ENCODE measurements around the gene TMEM101.
"Not testable (repeated sequence)": the region's sequence is repeated elsewhere in the genome, so short reads cannot be mapped to it uniquely, and the experiment has no call there.

TMEM101 gene

GRCh38 chr17:44023545-44024270 lies 8.9 kb upstream of the TMEM101 start:
- DNase-seq = no peak

DNA sequence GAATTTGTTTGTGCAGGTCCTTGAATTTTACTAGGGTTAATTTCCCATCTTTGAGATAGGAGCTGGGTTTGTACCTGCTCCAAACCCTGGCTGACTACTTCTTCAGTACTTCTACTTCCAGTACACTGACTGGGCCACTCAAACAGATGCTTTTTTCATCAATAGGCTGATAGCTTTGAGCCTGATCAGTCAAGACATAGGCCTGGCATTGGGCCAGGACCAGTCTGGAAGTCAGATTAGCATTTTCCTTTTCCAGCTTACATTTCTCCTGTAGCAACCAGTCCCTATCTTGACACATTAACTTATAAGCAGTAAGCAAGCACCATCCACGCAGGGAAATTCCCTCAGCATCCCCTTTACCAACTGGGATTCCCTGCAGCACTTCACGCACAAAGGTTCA lies 7.5 kb upstream of the TMEM101 start:
- no peak for DNase-seq

GRCh38 chr17:44021227-44021626 lies 6.5 kb upstream of the TMEM101 start:
- not testable (repeated sequence) for DNase-seq

DNA sequence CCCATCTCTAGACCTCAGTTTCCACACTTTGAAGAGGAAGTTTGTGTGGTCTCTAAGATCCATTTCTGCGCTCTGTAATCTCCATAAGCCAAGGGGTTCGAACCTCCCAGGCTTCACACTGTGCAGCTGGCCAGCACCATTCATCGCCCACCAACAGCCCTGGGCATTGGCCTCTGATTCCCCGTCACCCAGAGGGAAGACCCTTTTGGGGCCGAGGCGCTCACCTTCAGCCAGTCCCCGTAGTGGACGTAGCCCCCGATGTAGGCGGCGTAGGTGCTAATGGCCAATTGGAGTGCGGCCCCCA lies 678 bp downstream of the TMEM101 start:
- DNase-seq = no peak

- no peak for DNase-seq
Observed at GRCh38 chr17:44012874-44013273, 1.9 kb downstream of the TMEM101 start.

DNA sequence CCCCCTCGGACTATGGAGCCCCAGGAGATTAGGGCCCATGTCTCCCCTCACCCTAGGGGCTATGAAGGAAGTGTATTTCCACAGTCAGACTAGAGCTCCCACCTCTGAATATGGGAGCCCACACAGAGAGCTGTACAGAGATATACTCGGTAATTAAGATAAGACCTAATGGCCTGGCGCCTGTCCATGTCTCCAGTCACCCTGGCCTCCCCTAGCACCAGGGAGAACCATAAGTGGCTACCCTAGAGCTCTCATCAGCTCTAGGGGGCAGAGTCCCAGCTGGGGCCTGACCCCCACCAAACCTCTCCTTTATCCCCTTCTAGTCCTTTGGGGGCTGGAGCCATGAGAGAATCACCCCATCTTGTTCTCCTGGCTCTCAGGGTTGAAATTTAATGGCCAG lies 2.4 kb downstream of the TMEM101 start:
- no peak for DNase-seq

DNA sequence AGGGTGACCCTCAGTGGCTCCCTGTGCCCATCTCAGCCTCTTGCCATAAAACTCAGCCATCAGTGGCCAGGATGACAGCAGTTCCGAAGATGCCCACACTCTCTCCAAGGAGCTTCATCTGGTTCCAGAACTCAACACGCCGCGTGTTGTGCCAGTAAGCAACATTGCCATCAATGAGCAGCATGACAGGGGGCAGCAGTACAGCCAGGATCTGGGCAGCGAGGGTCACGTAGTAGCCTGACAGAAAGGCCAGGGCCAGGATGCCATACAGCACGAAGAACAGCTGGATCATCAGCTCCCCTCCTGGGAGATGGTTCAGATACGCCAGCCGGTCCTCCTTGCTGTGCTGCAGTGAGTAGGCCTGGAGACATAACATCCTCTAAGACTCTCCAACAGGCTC lies 2.9 kb downstream of the TMEM101 start:
- no peak for DNase-seq

GRCh38 chr17:44010966-44011647 lies 3.7 kb downstream of the TMEM101 start:
- DNase-seq = no peak

- DNase-seq = no peak
Observed at GRCh38 chr17:44008205-44008909, 6.4 kb downstream of the TMEM101 start.

DNA sequence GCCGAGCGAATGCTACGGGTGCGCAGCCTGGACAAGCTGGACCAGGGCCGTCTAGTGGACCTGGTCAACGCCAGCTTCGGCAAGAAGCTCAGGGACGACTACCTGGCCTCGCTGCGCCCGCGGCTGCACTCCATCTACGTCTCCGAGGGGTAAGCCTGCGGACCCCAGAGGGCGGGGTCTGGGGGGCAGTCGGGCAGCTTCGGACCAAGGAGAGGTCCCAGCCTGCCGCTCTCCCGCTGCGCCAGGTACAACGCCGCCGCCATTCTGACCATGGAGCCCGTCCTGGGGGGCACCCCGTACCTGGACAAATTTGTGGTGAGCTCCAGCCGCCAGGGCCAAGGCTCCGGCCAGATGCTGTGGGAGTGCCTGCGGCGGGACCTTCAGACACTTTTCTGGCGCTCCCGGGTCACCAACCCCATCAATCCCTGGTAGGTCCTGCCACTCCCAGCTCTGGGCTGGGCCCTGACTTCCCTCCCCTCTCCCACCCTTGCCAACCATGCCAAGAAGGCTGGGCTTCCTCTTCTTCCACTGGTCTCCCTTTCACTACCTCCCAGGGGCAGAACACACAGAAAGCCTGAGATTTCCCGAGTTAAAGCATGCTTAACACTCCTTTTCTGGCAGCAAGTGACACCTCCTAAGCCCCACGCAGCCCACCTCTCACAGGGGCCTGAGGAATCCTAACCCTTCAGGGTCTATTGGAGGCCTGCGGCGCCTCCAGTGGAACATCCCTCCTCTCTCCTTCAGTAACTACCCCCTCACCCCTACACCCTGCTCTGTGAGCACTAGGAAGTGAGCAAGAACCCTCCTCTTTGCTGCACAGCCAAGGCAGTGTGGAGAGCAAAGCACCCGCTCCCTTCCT lies 7.2 kb downstream of the TMEM101 start:
- DNase-seq = no peak

- DNase-seq = peak; percentile 80
Observed at GRCh38 chr17:44006598-44007345, 8.0 kb downstream of the TMEM101 start.

- no peak for DNase-seq
Observed at GRCh38 chr17:44006272-44006597, 8.5 kb downstream of the TMEM101 start.

DNA sequence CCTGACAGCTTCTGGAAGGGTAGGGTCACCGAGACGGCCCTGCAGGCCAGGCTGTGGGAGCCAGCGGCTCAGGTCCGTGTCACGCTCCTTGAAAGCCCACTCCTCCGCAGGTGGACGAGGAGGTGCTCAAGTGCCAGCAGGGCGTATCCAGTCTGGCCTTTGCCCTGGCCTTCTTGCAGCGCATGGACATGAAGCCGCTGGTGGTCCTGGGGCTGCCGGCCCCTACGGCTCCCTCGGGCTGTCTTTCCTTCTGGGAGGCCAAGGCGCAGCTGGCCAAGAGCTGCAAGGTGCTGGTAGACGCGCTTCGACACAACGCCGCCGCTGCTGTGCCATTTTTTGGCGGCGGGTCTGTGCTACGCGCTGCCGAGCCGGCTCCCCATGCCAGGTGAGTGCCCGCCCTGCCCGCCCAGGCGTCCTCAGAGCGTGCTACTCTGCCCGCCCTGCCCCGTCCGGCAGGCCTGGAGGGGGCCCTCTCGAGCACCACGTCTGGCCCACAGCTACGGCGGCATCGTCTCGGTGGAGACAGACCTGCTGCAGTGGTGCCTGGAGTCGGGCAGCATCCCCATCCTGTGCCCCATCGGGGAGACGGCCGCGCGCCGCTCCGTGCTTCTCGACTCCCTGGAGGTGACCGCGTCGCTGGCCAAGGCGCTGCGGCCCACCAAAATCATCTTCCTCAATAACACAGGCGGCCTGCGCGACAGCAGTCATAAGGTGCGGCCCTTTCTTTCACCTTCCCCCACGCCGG lies 9.1 kb downstream of the TMEM101 start:
- no peak for DNase-seq

DNA sequence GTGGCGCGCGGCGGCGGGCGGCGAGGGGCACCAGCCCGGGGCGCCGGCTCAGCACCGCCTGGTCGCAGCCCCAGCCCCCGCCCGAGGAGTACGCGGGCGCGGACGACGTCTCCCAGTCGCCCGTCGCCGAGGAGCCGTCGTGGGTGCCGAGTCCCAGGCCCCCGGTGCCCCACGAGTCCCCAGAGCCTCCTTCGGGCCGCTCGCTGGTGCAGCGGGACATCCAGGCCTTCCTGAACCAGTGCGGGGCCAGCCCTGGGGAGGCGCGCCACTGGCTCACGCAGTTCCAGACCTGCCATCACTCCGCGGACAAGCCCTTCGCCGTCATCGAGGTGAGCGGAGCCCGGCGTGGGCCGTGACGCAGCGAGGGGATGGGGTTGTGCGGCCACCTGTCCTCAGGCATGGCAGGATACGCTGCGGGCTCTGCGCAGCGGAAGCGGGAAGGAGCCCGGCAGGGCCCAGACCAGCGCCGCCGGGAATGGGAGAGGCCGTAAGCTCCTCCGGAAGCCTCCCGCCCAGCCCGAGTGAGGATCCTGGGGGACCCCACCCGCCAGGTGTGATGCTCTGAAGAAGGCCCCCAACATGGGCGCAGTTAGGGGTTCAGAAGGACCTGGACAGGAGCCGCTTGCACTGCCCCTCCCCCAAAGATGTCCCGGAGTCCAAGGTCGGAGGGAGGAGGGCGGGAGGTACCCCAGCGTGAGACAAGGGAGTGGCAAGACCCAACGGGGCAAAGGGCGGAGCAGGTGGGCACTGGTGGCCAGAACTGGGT lies 9.8 kb downstream of the TMEM101 start:
- no peak for DNase-seq

DNA sequence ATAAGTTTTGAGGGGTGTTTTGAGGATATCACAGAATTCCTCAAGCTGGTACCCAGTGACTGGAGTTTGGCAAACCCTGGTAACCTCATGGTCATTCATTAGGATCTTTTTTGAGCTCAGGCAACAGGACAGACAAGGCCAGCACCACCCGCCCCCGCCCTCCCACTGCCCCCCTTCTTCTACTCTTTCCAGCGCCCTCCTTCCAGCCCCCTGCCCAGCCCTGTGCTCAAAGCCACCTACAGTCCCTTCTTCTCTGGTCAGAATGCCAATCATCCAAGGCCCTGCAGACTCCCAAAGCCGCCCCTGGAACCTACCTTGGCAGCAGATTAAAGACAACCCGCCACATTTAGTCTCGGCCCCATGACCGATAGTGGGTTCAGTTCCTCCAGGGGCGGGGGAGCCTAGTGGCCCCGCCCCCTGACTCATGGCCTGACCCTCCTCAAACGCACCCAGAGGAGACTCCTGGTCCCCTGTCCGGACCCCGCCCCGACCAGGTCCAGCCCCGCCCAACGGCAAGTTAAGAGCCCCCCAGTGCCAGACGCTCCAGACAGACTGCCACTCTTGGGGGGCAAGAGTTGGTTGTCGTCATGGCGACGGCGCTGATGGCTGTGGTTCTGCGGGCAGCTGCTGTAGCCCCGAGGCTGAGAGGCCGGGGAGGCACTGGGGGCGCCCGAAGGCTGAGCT lies 10.5 kb downstream of the TMEM101 start, which contains the start of gene NAGS:
Gene NAGS, plus strand, starts transcription at position 546 of the 684 bp plus-strand sequence. Its CDS starts 42 bp downstream, at position 588.
- DNase-seq = no peak

- DNase-seq = no peak
Observed at GRCh38 chr17:44002141-44002848, 12.5 kb downstream of the TMEM101 start.

GRCh38 chr17:44001461-44001920 lies 13.3 kb downstream of the TMEM101 start:
- DNase-seq = no peak

GRCh38 chr17:44000871-44001460 lies 13.8 kb downstream of the TMEM101 start:
- no peak for DNase-seq

Data from NCI-H187 treated with DMSO at 0.1 percent for 48 hours (cell line).